ENCODE measurements around the gene TSC22D1. TPM values are rescaled to one million over a fixed set of nuclear protein-coding genes. Genes with fewer than 3 reads are reported as not detected.

TSC22D1 gene
- total RNA-seq, 1 experiment from 2014 or later, result 72.5 TPM

- TF ChIP-seq ARID4B (CRISPR knock-in tag; IDR thresholded peaks at IDR 0.05; ENCODE audit: borderline replicate concordance) (no peak), ZNF425 (CRISPR knock-in tag; conservative IDR thresholded peaks at IDR 0.05) (no peak)
Observed at GRCh38 chr13:44463759-44464158, 112.4 kb downstream of the TSC22D1 start (continued).

- Mint-ChIP-seq H3K27ac (no peak overlapping the region), H3K4me3 (no peak overlapping the region), H3K4me1 (peaks cover 10% of the 10 kb centered on the region), H3K36me3 (peaks cover 42% of the 10 kb centered on the region), H3K27me3 (ENCODE audit: low read depth) (no peaks in the 10 kb centered on the region), H3K9me3 (peaks cover 23% of the 10 kb centered on the region)
- ChIA-PET CTCF (interaction anchor here (1.3 kb wide), 1 partner anchor 22 kb away, joined by 3 read pairs; no protein-coding TSS in a partner anchor), POLR2A (no interaction called here)
- TF ChIP-seq MAX (CRISPR knock-in tag; IDR thresholded peaks at IDR 0.05), result no peak
- no peak for TF ChIP-seq NR1H2 (CRISPR knock-in tag; IDR thresholded peaks at IDR 0.05)
- TF ChIP-seq TEAD1 (CRISPR knock-in tag; IDR thresholded peaks at IDR 0.05), result no peak
- no peak for TF ChIP-seq FOXP4 (CRISPR knock-in tag; IDR thresholded peaks at IDR 0.05)
- TF ChIP-seq MXD4 (CRISPR knock-in tag; IDR thresholded peaks at IDR 0.05; ENCODE audit: borderline replicate concordance), result no peak
- DNase-seq (ENCODE audit: low spot score) (no peak), ATAC-seq (no peak)
Observed at GRCh38 chr13:44459674-44460073, 116.5 kb downstream of the TSC22D1 start.

- ChIA-PET POLR2A (no interaction called here), CTCF (no interaction called here)
- ATAC-seq (no peak), DNase-seq (ENCODE audit: low spot score) (no peak)
- TF ChIP-seq NFE2L1 (CRISPR knock-in tag; IDR thresholded peaks at IDR 0.05) (no peak), ATF2 (CRISPR knock-in tag; IDR thresholded peaks at IDR 0.05; ENCODE audit: borderline replicate concordance, low read depth) (no peak), FOXP4 (CRISPR knock-in tag; IDR thresholded peaks at IDR 0.05) (no peak), ESRRA (CRISPR knock-in tag; IDR thresholded peaks at IDR 0.05; ENCODE audit: borderline replicate concordance) (no peak)
- H3K9me3 Mint-ChIP-seq, result peaks cover 23% of the 10 kb centered on the region
- no peak overlapping the region for H3K27ac Mint-ChIP-seq
- no peak overlapping the region for H3K4me3 Mint-ChIP-seq
- H3K27me3 Mint-ChIP-seq (ENCODE audit: low read depth), result no peaks in the 10 kb centered on the region
- peaks cover 9% of the 10 kb centered on the region; the same call in 1 of the 2 replicates for H3K4me1 Mint-ChIP-seq
- peaks cover 42% of the 10 kb centered on the region for H3K36me3 Mint-ChIP-seq
Observed at GRCh38 chr13:44458313-44458975, 117.7 kb downstream of the TSC22D1 start.

Data from WTC11 (cell line).